Measurements from ENCODE around the gene SPARC. TPM values are rescaled to one million over a fixed set of nuclear protein-coding genes. Genes with fewer than 3 reads are reported as not detected.

SPARC gene
- total RNA-seq, 4 donors from 2014 or later, result 341 to 2,293 (median 751) TPM

DNA sequence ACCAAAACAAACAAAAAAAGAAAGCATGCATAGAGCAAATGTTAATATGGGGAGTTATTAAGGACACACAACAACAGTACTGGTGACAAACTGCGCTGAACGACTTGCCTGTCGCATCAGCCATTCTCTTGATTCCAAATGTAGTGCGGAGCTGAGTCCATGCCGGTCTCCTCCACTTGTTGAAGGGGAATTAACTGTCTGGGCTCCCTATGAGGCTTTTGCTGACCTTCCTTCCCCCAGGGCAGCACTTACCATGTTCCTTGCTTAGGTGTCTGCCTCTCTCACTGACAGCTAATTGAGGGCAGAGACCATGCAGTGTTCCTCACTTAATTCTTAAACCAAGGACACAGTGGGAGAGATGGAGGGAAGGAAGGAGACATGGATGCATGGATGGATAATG, 54.8 kb downstream of the SPARC start:
- no peaks in the 10 kb centered on the region for H3K4me1 ChIP-seq
- intact Hi-C loops (cut with DNase I; ENCODE audit: low total_unique reads), result no loop called here
- TF ChIP-seq POLR2A (IDR thresholded peaks at IDR 0.05), result no peak
- TF ChIP-seq, protein P1, sequence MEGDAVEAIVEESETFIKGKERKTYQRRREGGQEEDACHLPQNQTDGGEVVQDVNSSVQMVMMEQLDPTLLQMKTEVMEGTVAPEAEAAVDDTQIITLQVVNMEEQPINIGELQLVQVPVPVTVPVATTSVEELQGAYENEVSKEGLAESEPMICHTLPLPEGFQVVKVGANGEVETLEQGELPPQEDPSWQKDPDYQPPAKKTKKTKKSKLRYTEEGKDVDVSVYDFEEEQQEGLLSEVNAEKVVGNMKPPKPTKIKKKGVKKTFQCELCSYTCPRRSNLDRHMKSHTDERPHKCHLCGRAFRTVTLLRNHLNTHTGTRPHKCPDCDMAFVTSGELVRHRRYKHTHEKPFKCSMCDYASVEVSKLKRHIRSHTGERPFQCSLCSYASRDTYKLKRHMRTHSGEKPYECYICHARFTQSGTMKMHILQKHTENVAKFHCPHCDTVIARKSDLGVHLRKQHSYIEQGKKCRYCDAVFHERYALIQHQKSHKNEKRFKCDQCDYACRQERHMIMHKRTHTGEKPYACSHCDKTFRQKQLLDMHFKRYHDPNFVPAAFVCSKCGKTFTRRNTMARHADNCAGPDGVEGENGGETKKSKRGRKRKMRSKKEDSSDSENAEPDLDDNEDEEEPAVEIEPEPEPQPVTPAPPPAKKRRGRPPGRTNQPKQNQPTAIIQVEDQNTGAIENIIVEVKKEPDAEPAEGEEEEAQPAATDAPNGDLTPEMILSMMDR (IDR thresholded peaks at IDR 0.05), result no peak

DNA sequence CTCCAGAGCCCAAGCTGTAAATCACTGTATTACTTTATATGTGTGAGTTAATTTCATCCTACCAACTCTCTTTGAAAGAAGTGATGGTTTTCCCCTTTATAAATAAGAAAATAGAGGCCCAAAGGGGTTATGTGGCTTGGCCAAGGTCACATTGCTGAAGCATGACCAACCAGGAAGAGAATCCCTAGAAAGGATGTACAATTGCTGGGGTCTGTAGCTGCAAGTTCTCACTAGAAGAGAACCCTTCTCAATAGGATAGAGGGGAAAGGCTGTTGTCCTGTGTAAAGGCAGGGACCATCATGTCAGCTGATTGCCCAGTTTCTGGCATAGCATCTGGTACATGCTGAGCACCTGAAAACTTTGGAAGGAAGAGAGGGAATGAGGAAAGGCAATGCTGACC, 56.6 kb downstream of the SPARC start:
- no peaks in the 10 kb centered on the region for H3K4me1 ChIP-seq

More for the DNA sequence above, 54.8 kb downstream of the SPARC start:
- Histone ChIP-seq H3K27me3 (no peaks in the 10 kb centered on the region), H3K9me3 (no peaks in the 10 kb centered on the region), H3K27ac (no peak overlapping the region), H3K4me3 (no peak overlapping the region), H3K36me3 (no peaks in the 10 kb centered on the region)
- DNase-seq, result no peak

DNA sequence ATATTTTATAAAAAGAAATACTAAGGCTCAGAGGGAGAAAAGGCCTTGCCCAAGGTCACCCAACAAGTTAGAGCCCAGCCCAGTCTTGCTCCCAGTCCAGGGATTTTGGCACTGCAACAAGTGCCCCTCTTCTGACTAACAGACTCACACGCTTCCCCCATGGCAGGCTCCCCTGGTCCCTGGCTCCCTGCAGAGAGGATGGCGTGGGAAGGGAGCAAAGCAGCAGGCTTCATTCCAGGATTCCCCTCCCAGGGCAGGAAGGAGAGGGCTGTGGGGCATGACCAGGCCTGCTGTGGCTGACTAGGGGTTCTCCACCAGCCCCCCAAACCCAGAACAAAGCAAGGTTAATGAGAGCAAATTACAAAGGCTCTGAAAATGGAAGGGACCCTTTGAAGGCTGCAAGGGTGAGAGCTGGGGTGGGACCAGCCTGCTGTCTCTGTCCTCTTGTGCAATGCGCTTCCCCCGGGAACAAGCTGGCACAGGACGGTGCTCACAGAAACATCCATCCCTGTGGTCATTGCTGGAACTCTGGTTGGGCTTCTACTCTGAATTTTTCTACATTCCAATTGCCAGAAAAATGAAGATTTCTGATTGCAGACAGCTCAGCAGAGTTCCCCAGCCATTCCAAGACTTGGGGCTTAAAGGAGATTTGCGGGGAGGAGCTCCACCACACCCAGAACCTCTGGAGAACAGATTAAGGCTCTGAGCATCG, 58.4 kb downstream of the SPARC start:
- no peaks in the 10 kb centered on the region for H3K27me3 ChIP-seq
- TF ChIP-seq, protein P1 (IDR thresholded peaks at IDR 0.05), result no peak
- TF ChIP-seq POLR2A (IDR thresholded peaks at IDR 0.05), result no peak
- no peak overlapping the region for H3K4me3 ChIP-seq
- H3K4me1 ChIP-seq, result no peaks in the 10 kb centered on the region
- no peak overlapping the region for H3K27ac ChIP-seq
- H3K36me3 ChIP-seq, result no peaks in the 10 kb centered on the region
- no peaks in the 10 kb centered on the region for H3K9me3 ChIP-seq
- DNase-seq, result no peak
- intact Hi-C loops (cut with DNase I; ENCODE audit: low total_unique reads), result no loop called here

More for the DNA sequence above, 56.6 kb downstream of the SPARC start:
- Histone ChIP-seq H3K9me3 (no peaks in the 10 kb centered on the region), H3K36me3 (no peaks in the 10 kb centered on the region), H3K4me3 (no peak overlapping the region), H3K27me3 (no peaks in the 10 kb centered on the region), H3K27ac (no peak overlapping the region)
- intact Hi-C loops (cut with DNase I; ENCODE audit: low total_unique reads), result no loop called here
- no peak for TF ChIP-seq POLR2A (IDR thresholded peaks at IDR 0.05)
- TF ChIP-seq, protein P1 (IDR thresholded peaks at IDR 0.05), result no peak
- DNase-seq, result no peak

DNA sequence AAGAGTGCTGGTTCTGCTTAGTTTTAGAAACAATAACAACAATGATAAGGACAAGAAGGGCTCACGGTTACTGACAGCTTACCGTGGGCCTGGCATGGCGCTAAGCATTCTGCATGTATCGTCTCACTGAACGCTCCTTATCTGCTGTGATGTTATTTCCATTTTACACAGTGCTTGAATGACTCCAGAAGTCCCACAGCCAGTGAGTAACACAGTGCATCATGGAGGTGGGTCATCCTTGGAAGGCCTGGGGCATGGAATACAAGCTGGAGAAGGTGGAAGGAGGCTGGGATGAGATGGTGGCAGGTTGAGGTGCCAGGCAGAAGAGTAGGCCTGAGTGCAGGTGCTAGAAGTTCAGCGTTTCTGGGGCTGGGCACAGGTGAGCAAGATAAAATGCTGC, 59.1 kb downstream of the SPARC start:
- TF ChIP-seq, protein P1 (IDR thresholded peaks at IDR 0.05), result no peak
- TF ChIP-seq POLR2A (IDR thresholded peaks at IDR 0.05), result no peak
- H3K27me3 ChIP-seq, result no peaks in the 10 kb centered on the region
- H3K4me1 ChIP-seq, result no peaks in the 10 kb centered on the region
- H3K36me3 ChIP-seq, result no peaks in the 10 kb centered on the region
- H3K4me3 ChIP-seq, result no peak overlapping the region
- no peak overlapping the region for H3K27ac ChIP-seq
- DNase-seq, result no peak
- intact Hi-C loops (cut with DNase I; ENCODE audit: low total_unique reads), result no loop called here
- H3K9me3 ChIP-seq, result no peaks in the 10 kb centered on the region

DNA sequence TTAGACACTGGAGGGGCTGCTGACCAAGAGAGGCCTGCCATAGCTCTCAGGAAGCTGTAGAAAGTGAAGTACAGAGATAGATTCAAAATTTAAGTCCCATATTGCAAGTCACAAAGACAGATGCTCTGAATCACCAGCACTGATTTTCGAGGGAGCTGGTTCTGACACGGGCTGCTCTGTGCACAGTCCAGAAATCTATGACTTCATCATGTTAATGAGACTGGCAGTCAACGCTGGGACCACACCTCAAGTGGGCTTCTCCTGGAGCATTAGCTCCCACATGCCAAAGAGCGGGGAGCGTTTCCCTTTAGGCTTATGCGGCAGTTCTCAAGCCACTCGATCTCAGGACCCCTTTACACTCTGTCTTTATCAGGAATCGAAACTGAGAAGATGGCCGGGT, 61.4 kb downstream of the SPARC start:
- no peak for DNase-seq
- TF ChIP-seq, protein P1 (IDR thresholded peaks at IDR 0.05), result no peak
- no peak for TF ChIP-seq POLR2A (IDR thresholded peaks at IDR 0.05)
- intact Hi-C loops (cut with DNase I; ENCODE audit: low total_unique reads), result no loop called here
- Histone ChIP-seq H3K4me1 (no peaks in the 10 kb centered on the region), H3K4me3 (no peak overlapping the region), H3K27ac (no peak overlapping the region), H3K27me3 (no peaks in the 10 kb centered on the region), H3K36me3 (no peaks in the 10 kb centered on the region), H3K9me3 (no peaks in the 10 kb centered on the region)

Data from uterus (tissue), 4 donors.